HL-60/S4 treated with retinoic acid at 250 ng/mL for 4 days and 3 days (cell line): Measurements from ENCODE around the gene SPECC1L.

Experiments used
- in situ Hi-C: fragments of 300-500 bp; cut with MboI; formaldehyde crosslinking; loops from 2 replicates; pipeline ENCODE4 v1.7.0; 2022; ENCODE audit warnings: low sequenced_read_pairs

Gene SPECC1L

GRCh38 chr22:24413271-24413670 lies 142.6 kb downstream of the SPECC1L start:
- in situ Hi-C loops: loop anchor here (10.0 kb wide), 1 partner anchor 112 kb away; no protein-coding TSS in a partner anchor

- in situ Hi-C loops: loop anchor here (10.0 kb wide), 1 partner anchor 111 kb away; no protein-coding TSS in a partner anchor
Observed at GRCh38 chr22:24413736-24414385, 143.2 kb downstream of the SPECC1L start.

- in situ Hi-C loops: loop anchor here (10.0 kb wide), 1 partner anchor 110 kb away; no protein-coding TSS in a partner anchor
Observed at GRCh38 chr22:24414523-24414922, 143.9 kb downstream of the SPECC1L start.

GRCh38 chr22:24414984-24415945 lies 144.6 kb downstream of the SPECC1L start:
- in situ Hi-C loops: loop anchor here (10.0 kb wide), 1 partner anchor 110 kb away; no protein-coding TSS in a partner anchor

- in situ Hi-C loops: loop anchor here (10.0 kb wide), 1 partner anchor 109 kb away; no protein-coding TSS in a partner anchor
Observed at GRCh38 chr22:24416095-24416494, 145.5 kb downstream of the SPECC1L start.

- in situ Hi-C loops: loop anchor here (10.0 kb wide), 1 partner anchor 108 kb away; no protein-coding TSS in a partner anchor
Observed at GRCh38 chr22:24416611-24417010, 146.0 kb downstream of the SPECC1L start.

GRCh38 chr22:24417200-24417599 lies 146.6 kb downstream of the SPECC1L start:
- in situ Hi-C loops: loop anchor here (10.0 kb wide), 1 partner anchor 108 kb away; no protein-coding TSS in a partner anchor

GRCh38 chr22:24417901-24418641 lies 147.4 kb downstream of the SPECC1L start:
- in situ Hi-C loops: loop anchor here (10.0 kb wide), 1 partner anchor 107 kb away; no protein-coding TSS in a partner anchor

GRCh38 chr22:24418786-24419474 lies 148.3 kb downstream of the SPECC1L start:
- in situ Hi-C loops: loop anchor here (10.0 kb wide), 1 partner anchor 106 kb away; no protein-coding TSS in a partner anchor

GRCh38 chr22:24419475-24419850 lies 148.8 kb downstream of the SPECC1L start:
- in situ Hi-C loops: loop anchor here (10.0 kb wide), 1 partner anchor 105 kb away; no protein-coding TSS in a partner anchor

GRCh38 chr22:24420072-24420976 lies 149.7 kb downstream of the SPECC1L start:
- in situ Hi-C loops: no loop called here

GRCh38 chr22:24420977-24421343 lies 150.3 kb downstream of the SPECC1L start:
- in situ Hi-C loops: no loop called here

- in situ Hi-C loops: no loop called here
Observed at GRCh38 chr22:24421428-24421931, 150.8 kb downstream of the SPECC1L start.

GRCh38 chr22:24422102-24422665 lies 151.6 kb downstream of the SPECC1L start:
- in situ Hi-C loops: no loop called here

- in situ Hi-C loops: no loop called here
Observed at GRCh38 chr22:24423519-24424000, 152.9 kb downstream of the SPECC1L start.

- in situ Hi-C loops: no loop called here
Observed at GRCh38 chr22:24424001-24424900, 153.6 kb downstream of the SPECC1L start.
